GM13976 (cell line): ENCODE data around the gene GGTA1.
A peak's percentile ranks its signal among the peaks of the same experiment; 100 is the strongest.
"Not testable (repeated sequence)": the region's sequence is repeated elsewhere in the genome, so short reads cannot be mapped to it uniquely, and the experiment has no call there.

Source experiments
- DNase-seq: peaks from one replicate; pipeline ENCODE4 v3.0.0; 2012; ENCODE audit warnings: low spot score
- in situ Hi-C: fragments of 300-500 bp; cut with MboI; formaldehyde crosslinking; loops from one replicate; pipeline ENCODE4 v1.12.0; 2022; ENCODE audit warnings: low sequenced_read_pairs, mixed read lengths, inconsistent platforms; ENCODE audit not compliant: unreplicated experiment
- TF ChIP-seq, protein P1 (sequence below): IDR thresholded peaks from 2 replicates; pipeline ENCODE4 v1.5.1; 2012; ENCODE audit warnings: borderline replicate concordance, mild to moderate bottlenecking; ENCODE audit not compliant: insufficient read depth; ENCODE audit errors: extremely low read depth, missing control alignments, control extremely low read depth

Gene GGTA1

DNA sequence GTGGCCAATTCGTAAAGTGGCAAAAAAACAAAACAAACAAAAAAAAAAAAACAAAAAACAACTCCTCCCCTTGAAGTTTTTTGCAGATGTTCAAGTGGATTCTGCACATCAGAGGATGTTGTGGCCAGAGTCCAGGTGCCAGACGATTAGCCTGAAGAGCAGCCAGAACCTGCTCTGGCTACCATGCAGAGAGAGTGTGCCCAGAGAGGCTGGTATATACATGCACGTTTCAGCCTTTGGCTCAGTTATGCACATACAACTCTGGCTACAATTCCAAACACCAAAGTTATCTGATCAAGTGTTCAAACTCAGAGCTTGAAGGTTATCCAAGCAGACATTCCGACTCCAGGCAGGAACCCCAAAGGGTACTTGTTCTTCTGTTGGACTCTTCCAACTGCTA lies 34.7 kb downstream of the GGTA1 start:
- TF ChIP-seq, protein P1, sequence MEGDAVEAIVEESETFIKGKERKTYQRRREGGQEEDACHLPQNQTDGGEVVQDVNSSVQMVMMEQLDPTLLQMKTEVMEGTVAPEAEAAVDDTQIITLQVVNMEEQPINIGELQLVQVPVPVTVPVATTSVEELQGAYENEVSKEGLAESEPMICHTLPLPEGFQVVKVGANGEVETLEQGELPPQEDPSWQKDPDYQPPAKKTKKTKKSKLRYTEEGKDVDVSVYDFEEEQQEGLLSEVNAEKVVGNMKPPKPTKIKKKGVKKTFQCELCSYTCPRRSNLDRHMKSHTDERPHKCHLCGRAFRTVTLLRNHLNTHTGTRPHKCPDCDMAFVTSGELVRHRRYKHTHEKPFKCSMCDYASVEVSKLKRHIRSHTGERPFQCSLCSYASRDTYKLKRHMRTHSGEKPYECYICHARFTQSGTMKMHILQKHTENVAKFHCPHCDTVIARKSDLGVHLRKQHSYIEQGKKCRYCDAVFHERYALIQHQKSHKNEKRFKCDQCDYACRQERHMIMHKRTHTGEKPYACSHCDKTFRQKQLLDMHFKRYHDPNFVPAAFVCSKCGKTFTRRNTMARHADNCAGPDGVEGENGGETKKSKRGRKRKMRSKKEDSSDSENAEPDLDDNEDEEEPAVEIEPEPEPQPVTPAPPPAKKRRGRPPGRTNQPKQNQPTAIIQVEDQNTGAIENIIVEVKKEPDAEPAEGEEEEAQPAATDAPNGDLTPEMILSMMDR, result no peak
- no peak for DNase-seq
- in situ Hi-C loops, result no loop called here

DNA sequence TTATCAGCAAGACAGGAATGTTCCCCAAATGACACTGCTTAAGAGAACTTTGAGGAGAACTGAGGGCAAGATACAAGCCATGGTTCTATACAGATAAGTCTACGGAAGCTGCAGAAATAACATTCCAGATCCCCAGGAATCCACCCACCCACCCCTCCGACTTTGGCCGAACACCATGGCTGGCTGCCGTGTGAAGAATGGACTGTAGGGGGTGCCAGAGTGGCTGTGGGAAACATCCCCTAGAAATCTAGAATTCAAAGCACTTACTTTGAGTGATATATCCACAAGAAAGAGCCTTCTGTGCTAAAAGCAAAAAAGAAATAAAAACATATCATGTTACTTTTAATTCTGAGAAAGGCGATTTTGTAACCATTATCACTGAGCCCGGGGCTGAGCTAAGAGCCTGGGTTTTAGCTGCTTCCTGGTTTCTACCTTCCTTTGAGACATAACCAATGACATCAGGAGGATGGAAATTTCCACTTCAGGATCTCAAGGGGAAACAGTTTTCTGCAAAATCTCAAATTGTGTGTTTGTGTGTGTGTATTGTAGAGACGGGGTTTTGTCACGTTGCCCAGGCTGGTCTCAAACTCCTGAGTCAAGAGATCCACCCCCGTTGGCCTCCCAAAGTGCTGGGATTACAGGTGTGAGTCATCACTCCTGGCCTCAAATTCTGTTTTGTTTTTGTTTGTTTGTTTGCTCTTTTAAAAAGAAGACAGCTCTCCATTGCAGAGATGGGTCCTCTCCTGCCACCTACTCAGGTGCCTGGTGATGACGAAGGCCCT lies 36.4 kb downstream of the GGTA1 start:
- TF ChIP-seq, protein P1, result peak; percentile 40
- DNase-seq, result no peak
- in situ Hi-C loops, result no loop called here

- DNase-seq, result no peak
- TF ChIP-seq, protein P1, result no peak
- in situ Hi-C loops, result no loop called here
These were observed 40.1 kb downstream of the GGTA1 start for GRCh38 chr9:121459513-121459912.

DNA sequence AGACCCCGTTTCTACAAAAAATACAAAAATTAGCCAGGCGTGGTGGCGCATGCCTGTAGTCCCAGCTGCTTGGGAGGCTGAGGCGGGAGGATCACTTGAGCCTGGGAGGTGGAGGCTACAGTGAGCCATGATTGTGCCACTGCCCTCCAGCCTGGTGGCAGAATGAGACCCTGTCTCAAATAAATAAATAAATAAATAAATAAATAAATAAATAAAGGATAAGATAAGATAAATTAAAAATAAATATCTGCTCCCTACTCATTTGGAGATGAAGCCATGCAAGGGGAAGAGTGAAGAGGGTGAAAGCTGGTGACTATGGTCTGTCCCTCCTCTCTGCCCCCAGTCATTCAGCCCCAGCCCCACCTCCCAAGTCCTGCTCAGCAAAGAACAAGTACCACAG lies 41.2 kb downstream of the GGTA1 start:
- in situ Hi-C loops, DNase-seq: not testable (repeated sequence)

DNA sequence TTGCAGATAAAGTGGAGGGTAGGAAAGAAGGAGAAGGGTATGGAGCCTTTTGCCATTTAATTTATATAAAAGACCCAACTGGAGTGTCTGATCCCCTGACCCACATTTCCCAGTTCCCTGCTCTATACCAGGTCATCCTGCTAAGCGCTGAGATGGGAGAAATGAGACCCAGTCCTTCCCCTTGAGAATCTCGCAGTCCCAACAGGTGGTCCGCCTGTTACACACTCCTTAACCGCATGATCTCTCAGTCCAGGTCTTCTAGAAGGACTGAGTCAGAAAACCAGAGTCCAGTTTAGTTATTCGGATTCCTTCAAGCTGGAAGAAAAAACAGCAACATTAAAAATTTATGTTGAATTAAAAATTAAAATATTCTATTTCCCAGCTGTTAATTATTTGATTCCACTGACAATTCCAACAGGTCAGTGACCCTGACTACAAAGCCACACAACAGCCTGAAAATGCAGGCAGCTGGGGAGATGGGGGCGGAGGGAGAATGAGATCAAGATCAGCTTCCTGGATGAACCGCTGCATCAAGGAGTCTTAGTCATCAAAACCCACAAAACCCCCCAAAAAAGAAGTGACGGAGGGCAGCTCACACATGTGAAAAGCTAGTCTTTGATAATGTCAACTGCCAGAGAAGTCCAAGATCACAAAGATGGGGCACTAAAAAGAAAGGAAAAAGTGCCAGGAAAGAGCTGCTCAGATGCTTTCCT lies 44.0 kb downstream of the GGTA1 start:
- TF ChIP-seq, protein P1, result no peak
- DNase-seq, result peak; percentile 61
- in situ Hi-C loops, result no loop called here

DNA sequence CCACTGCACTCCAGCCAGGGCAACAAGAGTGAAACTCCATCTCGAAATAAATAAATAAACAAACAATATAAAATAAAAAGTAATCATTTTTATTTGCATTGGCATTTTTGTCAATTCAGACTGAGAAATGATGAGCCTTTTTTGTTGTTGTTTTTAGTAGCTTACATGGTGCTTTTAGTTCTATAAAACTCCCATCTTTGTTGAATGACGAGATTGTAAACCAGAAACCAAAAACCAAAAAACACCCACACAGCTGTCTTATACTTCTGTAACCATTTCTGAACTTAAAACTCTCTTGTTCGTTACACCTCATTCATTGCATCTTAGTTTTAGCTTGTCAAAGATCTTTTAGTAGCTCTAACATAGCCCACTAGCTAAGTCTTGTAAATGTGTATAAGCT lies 44.7 kb downstream of the GGTA1 start:
- peak; percentile 55 for DNase-seq
- in situ Hi-C loops, result no loop called here
- TF ChIP-seq, protein P1, result no peak
